Mucosa of descending colon (tissue), 3 donors: ENCODE data around the gene DAPK3. TPM values are rescaled to one million over a fixed set of nuclear protein-coding genes. Genes with fewer than 3 reads are reported as not detected.

Experiments used
- ATAC-seq: fragments of 200-7000 bp; cut with Tn5 transposase; one replicate; pipeline ENCODE4 v1.9.1; 2020; ENCODE audit warnings: mild to moderate bottlenecking, moderate library complexity
- DNase-seq, 3 donors: peaks; one replicate each; pipeline ENCODE4 v3.0.0-alpha.2; 2020
- H3K36me3 ChIP-seq: fragments of 200-600 bp; one replicate; pipeline ENCODE4 v1.8.0; 2021; ENCODE audit warnings: low read depth, mild to moderate bottlenecking
- H3K4me1 ChIP-seq: fragments of 200-600 bp; one replicate; pipeline ENCODE4 v1.8.0; 2021; ENCODE audit warnings: low read depth, mild to moderate bottlenecking
- H3K4me3 ChIP-seq: fragments of 200-600 bp; one replicate; pipeline ENCODE4 v1.8.0; 2021; ENCODE audit warnings: mild to moderate bottlenecking
- H3K9me3 ChIP-seq: fragments of 200-600 bp; one replicate; pipeline ENCODE4 v1.8.0; 2021; ENCODE audit warnings: mild to moderate bottlenecking
- intact Hi-C, 2 donors: fragments of 100-400 bp; cut with DNase I in 1 of 2; cut with micrococcal nuclease in 1 of 2; formaldehyde crosslinking; loops; one replicate each; pipeline versions ENCODE4 v1.11.0 to v1.11.1; 2022; cut with DNase I, micrococcal nuclease
- total RNA-seq, 3 donors: library from RNA; stranded (reverse); fragmentation: NEBNext Ultra II Directional in 2 of 3; extraction: Animal tissue kit (Norgen Biotek cat#: 25700) in 2 of 3; gene quantifications; one replicate each; pipeline versions ENCODE4 v1.2.1 to v1.2.4, GENCODE V29; 2021 to 2023
- TF ChIP-seq, protein P1 (sequence below): fragments of 200-600 bp; IDR thresholded peaks from one replicate; pipeline ENCODE4 v1.8.0; 2022; ENCODE audit warnings: antibody characterized with exemption, mild to moderate bottlenecking
- donor health status: DM: no; HTN: no; CAD: no; lungs with moderate emphysema.
- donor health status: DM: no; HTN: no; CAD: no.
- donor health status: DM: no; HTN: yes; CAD: no.

DAPK3 gene
- total RNA-seq, 3 donors from 2014 or later = 51.3 to 121 (median 56.9) TPM

DNA sequence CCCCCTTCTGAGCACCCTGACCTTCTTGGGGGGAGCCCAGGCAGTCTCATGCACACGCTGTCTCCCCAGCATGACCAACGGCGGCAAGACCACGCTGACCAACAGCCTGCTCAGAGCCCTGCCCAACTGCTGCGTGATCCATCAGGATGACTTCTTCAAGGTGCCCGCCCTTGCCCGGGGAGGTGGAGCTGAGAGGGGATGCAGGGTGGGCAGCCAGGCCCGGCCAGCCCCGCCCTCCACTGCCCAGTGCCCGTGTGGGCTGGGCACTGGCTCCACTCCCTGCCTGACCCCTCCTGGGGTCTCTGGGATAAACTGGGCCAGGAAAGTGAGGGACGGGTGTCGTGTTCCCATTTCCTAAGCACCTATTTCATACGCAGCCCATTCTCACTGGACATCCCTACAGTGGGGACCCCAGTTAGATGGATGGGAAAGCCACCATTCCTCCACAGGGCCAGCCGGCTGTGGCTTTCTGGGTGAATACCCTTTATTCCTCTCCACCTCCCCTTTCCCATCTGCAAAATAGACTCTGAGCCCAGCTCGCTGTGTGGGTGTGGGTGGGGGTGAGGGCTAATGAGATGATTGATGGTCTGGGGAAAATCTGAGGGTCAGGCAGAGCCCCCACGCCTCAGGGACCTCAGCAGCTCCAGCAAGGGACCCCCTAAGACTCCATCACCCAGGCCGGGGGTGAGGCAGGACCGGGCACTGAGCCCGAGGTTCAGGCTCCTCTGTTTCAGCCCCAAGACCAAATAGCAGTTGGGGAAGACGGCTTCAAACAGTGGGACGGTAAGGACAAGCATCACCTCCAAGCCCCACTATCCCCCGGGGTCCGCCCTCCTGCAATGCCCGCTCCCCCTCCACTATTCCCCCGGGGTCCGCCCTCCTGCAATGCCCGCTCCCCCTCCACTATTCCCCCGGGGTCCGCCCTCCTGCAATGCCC, 34.1 kb downstream of the DAPK3 start:
- no peak for ATAC-seq
- DNase-seq = no peak
- no peaks in the 10 kb centered on the region for H3K4me1 ChIP-seq
- intact Hi-C loops = no loop called here
- no peaks in the 10 kb centered on the region for H3K36me3 ChIP-seq
- TF ChIP-seq, protein P1, sequence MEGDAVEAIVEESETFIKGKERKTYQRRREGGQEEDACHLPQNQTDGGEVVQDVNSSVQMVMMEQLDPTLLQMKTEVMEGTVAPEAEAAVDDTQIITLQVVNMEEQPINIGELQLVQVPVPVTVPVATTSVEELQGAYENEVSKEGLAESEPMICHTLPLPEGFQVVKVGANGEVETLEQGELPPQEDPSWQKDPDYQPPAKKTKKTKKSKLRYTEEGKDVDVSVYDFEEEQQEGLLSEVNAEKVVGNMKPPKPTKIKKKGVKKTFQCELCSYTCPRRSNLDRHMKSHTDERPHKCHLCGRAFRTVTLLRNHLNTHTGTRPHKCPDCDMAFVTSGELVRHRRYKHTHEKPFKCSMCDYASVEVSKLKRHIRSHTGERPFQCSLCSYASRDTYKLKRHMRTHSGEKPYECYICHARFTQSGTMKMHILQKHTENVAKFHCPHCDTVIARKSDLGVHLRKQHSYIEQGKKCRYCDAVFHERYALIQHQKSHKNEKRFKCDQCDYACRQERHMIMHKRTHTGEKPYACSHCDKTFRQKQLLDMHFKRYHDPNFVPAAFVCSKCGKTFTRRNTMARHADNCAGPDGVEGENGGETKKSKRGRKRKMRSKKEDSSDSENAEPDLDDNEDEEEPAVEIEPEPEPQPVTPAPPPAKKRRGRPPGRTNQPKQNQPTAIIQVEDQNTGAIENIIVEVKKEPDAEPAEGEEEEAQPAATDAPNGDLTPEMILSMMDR = no peak
- no peak overlapping the region for H3K4me3 ChIP-seq
- H3K9me3 ChIP-seq = no peaks in the 10 kb centered on the region

DNA sequence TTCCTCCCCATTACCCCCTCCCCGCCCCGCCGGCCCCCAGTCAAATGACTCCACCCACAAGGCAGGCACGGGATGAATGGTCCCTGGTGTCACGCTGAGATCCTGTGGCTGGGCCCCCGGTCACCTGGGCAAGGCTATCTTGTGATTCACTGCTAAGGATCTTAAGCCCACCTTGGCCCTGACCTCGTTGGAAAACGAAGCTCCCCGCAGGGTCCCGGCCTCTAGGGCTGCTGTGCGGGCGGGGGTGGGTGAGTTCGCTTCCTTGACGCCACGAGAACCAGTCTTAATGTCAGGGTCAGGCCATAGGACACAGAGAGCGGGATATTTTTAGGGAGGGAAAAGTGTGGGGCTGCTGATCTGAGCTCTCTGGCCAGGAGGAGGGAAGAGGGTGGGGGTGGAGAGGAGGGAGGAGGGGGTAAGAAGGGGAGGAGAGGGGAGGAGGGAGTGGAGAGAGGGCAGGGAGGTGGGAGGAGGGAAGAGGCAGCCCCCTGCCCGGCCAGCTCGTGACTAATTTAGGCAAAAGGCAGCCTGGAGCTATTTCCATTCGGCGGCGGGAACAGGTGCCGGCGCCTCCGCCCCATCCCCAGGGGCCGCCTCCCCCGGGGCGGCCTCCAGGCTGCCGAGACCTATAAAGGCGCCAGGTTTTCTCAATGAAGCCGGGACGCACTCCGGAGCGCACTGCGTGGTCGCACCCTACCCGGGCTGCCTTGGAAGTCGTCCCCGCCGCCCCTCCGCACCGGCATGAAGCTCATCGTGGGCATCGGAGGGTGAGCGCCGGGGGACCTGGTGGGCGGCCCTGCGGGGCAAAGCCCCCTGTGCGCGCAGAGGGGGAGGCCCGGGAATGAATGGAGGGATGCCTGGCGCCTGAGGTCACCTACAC, 37.7 kb downstream of the DAPK3 start, which contains the start of gene NMRK2:
NMRK2 (plus strand) TSS at position 139 of the 880 bp plus-strand sequence; CDS start at position 742, 603 bp downstream.
- DNase-seq (no peak), ATAC-seq (no peak)
- intact Hi-C loops = no loop called here
- Histone ChIP-seq H3K4me3 (no peak within 1 kb of the TSS), H3K9me3 (no peaks in the 10 kb centered on the region), H3K4me1 (no peaks in the 10 kb centered on the region), H3K36me3 (no peaks in the 10 kb centered on the region)
- TF ChIP-seq, protein P1 = no peak

DNA sequence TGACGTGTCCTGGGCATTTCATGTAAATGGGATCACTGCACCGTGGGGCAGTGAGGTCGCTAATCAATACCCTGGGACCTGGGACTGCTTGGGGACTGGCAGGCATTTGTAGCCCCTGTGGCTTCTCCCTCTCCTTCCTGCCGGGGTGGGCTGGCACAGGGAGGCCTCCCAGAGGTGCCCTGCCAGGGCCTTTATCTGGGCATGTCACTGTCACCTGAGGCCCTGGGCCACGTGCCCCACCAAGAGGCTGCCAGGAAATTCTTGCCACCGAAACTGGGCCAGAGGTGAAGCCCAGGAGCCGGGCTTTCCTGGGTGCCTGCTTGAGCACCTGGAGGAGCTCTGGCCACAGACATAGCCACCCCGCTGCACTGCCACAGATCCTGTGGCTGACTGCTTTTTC, 39.9 kb downstream of the DAPK3 start:
- DNase-seq (peak in 2 of 3 donors; percentile 13 to 35), ATAC-seq (no peak)
- intact Hi-C loops = no loop called here

DNA sequence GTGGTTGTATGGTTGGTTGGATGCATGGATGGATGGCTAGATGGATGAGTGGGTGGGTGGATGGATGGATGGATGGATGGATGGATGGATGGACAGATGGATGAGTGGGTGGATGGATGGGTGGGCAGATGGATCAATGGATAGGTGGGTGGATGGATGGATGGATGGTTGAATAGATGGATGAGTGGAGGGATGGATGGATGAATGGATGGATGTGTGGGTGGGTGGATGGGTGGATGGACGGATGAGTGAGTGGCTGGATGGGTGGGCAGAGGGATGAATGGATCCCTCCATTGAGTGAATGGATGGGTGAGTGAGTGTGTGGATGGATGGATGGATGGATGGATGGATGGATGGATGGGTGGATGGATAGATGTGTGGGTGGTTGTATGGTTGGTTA, 47.0 kb downstream of the DAPK3 start:
- ATAC-seq (no peak), DNase-seq (no peak)
- Histone ChIP-seq H3K36me3 (no peaks in the 10 kb centered on the region), H3K4me1 (no peaks in the 10 kb centered on the region), H3K4me3 (no peak overlapping the region), H3K9me3 (peaks cover 8% of the 10 kb centered on the region)
- intact Hi-C loops = no loop called here
- TF ChIP-seq, protein P1 = no peak

More for the DNA sequence above, 39.9 kb downstream of the DAPK3 start:
- TF ChIP-seq, protein P1 = no peak
- H3K4me3 ChIP-seq = no peak overlapping the region
- H3K36me3 ChIP-seq = no peaks in the 10 kb centered on the region
- no peaks in the 10 kb centered on the region for H3K9me3 ChIP-seq
- H3K4me1 ChIP-seq = no peaks in the 10 kb centered on the region

DNA sequence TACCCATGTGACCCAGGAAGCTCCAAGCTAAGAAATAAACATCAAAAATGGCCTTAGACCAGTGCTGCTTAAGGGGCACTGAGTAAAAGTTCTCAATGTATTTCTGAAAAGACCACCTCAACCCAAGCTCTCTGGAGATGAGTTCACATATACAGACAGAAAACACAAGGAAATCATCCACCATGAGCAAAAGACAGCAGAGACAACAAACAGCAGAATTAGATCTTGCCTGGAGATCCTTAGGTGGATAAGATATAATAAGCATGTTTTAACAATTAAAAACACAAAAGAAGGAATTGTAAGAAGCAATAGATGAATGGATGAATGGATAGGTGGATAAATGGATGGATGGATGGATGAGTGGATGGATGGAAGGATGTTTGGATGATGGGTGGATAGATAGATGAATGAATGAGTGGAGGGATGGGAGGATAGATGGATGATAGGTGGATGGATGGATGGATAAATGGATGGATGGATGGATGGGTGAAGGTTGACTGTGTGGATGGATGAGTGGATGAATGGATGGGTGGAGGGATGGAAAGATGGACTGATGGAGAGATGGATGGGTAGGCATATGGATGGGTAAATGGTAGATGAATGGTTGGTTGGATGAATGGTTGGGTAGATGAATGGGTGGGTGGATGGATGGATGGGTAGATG, 47.7 kb downstream of the DAPK3 start:
- no peaks in the 10 kb centered on the region for H3K4me1 ChIP-seq
- ATAC-seq (no peak), DNase-seq (no peak)
- intact Hi-C loops = no loop called here
- no peak overlapping the region for H3K4me3 ChIP-seq
- no peaks in the 10 kb centered on the region for H3K36me3 ChIP-seq
- TF ChIP-seq, protein P1 = no peak
- peaks cover 8% of the 10 kb centered on the region for H3K9me3 ChIP-seq
